Measurements from ENCODE around the gene ATP1B1.

- TF ChIP-seq, protein P1, sequence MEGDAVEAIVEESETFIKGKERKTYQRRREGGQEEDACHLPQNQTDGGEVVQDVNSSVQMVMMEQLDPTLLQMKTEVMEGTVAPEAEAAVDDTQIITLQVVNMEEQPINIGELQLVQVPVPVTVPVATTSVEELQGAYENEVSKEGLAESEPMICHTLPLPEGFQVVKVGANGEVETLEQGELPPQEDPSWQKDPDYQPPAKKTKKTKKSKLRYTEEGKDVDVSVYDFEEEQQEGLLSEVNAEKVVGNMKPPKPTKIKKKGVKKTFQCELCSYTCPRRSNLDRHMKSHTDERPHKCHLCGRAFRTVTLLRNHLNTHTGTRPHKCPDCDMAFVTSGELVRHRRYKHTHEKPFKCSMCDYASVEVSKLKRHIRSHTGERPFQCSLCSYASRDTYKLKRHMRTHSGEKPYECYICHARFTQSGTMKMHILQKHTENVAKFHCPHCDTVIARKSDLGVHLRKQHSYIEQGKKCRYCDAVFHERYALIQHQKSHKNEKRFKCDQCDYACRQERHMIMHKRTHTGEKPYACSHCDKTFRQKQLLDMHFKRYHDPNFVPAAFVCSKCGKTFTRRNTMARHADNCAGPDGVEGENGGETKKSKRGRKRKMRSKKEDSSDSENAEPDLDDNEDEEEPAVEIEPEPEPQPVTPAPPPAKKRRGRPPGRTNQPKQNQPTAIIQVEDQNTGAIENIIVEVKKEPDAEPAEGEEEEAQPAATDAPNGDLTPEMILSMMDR (IDR thresholded peaks at IDR 0.05), result no peak
- TF ChIP-seq NFYB (CRISPR knock-in tag; conservative IDR thresholded peaks at IDR 0.05; ENCODE audit: low read depth) (no peak), ZNF121 (CRISPR knock-in tag; IDR thresholded peaks at IDR 0.05) (no peak), CBFB (CRISPR knock-in tag; IDR thresholded peaks at IDR 0.05; ENCODE audit: low read depth) (no peak), PRDM15 (CRISPR knock-in tag; IDR thresholded peaks at IDR 0.05) (no peak), ATF1 (CRISPR knock-in tag; IDR thresholded peaks at IDR 0.05) (no peak), PRRX2 (CRISPR knock-in tag; IDR thresholded peaks at IDR 0.05) (no peak), USF1 (CRISPR knock-in tag; IDR thresholded peaks at IDR 0.05) (no peak)
- TF ChIP-seq, protein P2, sequence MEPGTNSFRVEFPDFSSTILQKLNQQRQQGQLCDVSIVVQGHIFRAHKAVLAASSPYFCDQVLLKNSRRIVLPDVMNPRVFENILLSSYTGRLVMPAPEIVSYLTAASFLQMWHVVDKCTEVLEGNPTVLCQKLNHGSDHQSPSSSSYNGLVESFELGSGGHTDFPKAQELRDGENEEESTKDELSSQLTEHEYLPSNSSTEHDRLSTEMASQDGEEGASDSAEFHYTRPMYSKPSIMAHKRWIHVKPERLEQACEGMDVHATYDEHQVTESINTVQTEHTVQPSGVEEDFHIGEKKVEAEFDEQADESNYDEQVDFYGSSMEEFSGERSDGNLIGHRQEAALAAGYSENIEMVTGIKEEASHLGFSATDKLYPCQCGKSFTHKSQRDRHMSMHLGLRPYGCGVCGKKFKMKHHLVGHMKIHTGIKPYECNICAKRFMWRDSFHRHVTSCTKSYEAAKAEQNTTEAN (CRISPR knock-in tag; IDR thresholded peaks at IDR 0.05), result no peak
These were observed 15.6 kb upstream of the ATP1B1 start for GRCh38 chr1:169090900-169091311.

All from WTC11 (cell line).